Measurements from ENCODE around the gene NCKAP5L.

- TF ChIP-seq CTCF (optimal IDR thresholded peaks at IDR 0.05 in 1 of 3, IDR thresholded peaks at IDR 0.05 in 1 of 3, conservative IDR thresholded peaks at IDR 0.05 in 1 of 3; ENCODE audit: extremely low read depth in 1 of 3, insufficient read depth in 2 of 3, low read length in 3 of 3) = no peak
- TF ChIP-seq EZH2 (IDR thresholded peaks at IDR 0.05; ENCODE audit: low read length) = no peak
Measured at GRCh38 chr12:49767333-49767732, 60.9 kb downstream of the NCKAP5L start.
